ENCODE measurements around the gene NOS3.
"Not testable (repeated sequence)": the region's sequence is repeated elsewhere in the genome, so short reads cannot be mapped to it uniquely, and the experiment has no call there.

Gene NOS3

DNA sequence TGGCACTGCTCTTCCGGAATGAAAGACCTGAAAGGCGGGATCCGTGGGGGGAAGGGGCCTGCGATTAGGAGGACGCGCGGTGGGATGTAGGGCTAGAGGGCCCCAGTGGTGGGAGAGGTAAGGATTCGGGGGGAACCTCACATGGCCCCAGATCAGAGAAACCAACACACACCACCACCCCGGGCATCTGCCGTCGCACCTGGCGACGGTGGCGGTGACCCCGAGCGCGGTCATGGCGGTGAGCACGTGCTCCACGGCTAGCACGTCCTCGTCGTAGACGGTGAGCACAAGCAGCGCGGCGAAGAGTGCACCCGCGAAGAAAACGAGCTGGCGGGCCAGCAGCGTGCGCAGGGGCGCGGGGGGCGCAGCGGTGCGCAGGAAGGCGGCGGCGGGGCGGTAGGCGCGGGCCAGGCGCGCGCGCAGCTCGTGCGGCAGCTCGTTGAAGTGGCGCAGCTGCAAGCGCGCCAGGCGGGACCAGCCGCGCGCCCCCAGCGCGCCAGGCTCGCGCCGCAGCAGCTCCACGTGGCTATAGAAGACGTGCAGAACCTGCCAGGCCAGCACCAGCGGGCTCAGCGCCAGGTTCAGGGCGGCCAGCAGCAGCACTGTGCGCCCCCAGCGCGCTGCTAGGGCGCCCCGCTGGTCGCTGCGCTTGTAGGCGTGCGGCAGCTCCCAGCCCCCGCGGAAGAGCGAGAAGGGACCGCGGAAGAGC is 27.8 kb downstream of the NOS3 start:
- DNase-seq, result no peak

GRCh38 chr7:151019130-151019447 is 28.3 kb downstream of the NOS3 start:
- no peak for DNase-seq

DNA sequence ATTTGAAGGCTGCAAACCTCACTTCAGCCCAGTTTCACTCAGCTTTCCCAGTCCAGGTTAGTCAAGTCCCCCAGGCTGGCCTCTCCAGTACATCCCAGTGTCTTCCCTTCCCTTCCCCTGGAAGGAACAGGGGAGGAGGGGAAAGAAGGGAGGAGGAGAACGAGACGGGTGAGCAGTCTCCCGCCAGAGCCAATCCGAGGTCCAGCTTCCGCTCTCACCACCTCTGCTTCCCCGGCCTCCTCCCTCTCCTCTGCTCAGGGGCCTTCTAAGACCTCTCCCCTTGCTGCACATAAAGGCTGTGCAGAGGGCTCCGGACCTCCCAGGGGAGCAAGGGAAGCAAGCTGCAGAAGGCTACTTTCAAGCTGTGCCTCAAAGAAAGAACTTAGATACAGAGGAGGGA is 29.4 kb downstream of the NOS3 start:
- DNase-seq, result no peak

DNA sequence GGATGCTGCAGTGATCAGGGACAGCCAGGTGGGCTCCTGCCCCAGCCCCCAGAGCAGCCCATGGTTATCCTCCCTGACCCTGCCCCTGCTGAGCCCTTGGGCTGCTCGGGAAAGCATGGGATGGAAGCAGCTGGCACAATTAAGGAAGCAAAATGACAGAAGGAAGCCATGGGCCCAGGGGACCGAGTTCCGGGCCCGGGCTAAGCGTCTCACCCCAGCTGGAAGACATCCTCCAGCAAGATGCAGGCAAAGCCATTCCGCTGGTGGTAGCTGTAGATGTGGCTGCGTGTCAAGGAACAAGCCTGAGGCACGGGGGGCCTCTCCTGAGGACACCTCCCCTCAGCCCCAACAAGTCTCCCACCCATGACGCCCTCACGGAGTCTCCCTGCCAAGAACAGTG is 32.4 kb downstream of the NOS3 start:
- DNase-seq, result no peak

- DNase-seq, result no peak
Measured at GRCh38 chr7:151024435-151025056, 33.7 kb downstream of the NOS3 start, which contains the start of gene ATG9B. ATG9B (minus strand) TSS chr7:151024494; CDS start chr7:151024423, 71 bp downstream.

- DNase-seq, result no peak
Measured at GRCh38 chr7:151025924-151026671, 35.3 kb downstream of the NOS3 start.

- DNase-seq, result not testable (repeated sequence)
Measured at GRCh38 chr7:151026771-151027727, 36.2 kb downstream of the NOS3 start.

DNA sequence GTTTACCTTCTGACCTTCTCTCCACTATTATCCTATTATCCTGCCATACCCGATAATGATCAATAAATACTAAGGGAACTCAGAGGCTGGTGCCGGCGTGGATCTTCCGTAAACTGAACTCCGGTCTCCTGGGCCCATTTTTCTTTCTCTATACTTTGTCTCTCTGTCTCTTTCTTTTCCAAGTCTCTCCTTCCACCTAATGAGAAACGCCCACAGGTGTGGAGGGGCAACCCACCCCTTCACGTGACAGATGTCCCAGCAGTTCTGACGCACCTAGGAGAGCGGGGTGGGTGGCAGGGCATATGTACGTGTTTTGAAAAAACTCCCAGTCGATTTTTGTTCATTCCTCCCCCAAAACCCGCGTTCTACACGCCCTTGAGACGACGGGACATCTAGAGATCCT is 36.9 kb downstream of the NOS3 start:
- not testable (repeated sequence) for DNase-seq

- peak; percentile 76 for DNase-seq
Measured at GRCh38 chr7:151028131-151028947, 37.5 kb downstream of the NOS3 start, which contains the start of gene ABCB8. ABCB8 (plus strand) TSS chr7:151028450; CDS start chr7:151028516, 66 bp downstream.

DNA sequence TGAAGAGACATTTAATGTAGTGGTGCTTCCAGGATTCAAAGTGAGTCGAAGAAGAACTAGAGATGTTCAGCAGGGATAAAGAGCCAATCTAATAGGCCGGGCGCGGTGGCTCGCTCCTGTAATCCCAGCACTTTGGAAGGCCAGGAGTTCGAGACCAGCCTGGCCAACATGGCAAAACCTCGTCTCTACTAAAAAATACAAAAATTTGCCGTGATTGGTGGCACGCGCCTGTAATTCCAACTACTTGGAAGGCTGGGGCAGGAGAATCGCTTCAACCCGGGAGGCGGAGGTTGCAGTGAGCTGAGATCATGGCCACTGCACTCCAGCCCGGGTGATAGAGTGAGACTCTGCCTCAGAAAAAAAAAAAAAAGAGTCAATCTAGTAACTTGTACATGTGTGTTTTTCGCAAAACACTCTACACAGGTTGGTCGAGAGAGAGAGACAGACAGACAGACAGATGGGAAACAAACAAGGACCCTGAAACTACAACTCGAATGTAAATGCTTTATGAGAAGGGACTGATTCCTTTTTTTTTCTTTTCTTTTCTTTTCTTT is 38.2 kb downstream of the NOS3 start:
- no peak for DNase-seq

- no peak for DNase-seq
Measured at GRCh38 chr7:151031011-151031410, 40.2 kb downstream of the NOS3 start.

GRCh38 chr7:151032936-151033863 is 42.4 kb downstream of the NOS3 start:
- no peak for DNase-seq

DNA sequence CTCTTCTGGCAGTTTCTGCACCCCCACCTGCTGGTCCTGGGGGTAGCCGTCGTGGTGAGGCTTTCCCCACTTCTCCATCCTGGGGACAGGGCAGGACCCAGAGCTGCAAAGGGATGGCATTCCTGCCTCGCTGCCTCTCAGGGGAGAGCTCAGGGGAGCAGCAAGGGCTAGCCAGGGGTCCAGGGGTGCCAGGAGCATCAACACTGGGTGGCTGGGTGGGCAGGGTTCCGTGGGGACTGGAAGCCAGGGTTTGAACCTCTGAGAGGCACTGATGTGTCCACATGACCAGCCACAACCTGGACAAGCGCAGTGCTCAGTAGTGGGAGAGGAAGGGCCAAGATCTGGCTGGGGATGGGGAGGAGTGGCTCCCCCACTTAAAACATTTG is 43.0 kb downstream of the NOS3 start:
- no peak for DNase-seq

- DNase-seq, result no peak
Measured at GRCh38 chr7:151034312-151035025, 43.7 kb downstream of the NOS3 start.

GRCh38 chr7:151035026-151035717 is 44.4 kb downstream of the NOS3 start:
- DNase-seq, result no peak

GRCh38 chr7:151035902-151036301 is 45.1 kb downstream of the NOS3 start:
- no peak for DNase-seq

- no peak for DNase-seq
Measured at GRCh38 chr7:151038951-151039849, 48.4 kb downstream of the NOS3 start.
